Measurements from ENCODE around the gene GNB5.

GNB5 gene

GRCh38 chr15:52109559-52110451 is 81.4 kb downstream of the GNB5 start:
- ATAC-seq: no peak
- no peak for TF ChIP-seq ESRRG (CRISPR knock-in tag; IDR thresholded peaks at IDR 0.05)
- TF ChIP-seq BACH2 (CRISPR knock-in tag; IDR thresholded peaks at IDR 0.05; ENCODE audit: borderline replicate concordance): no peak
- no peak for TF ChIP-seq PPARA (CRISPR knock-in tag; IDR thresholded peaks at IDR 0.05; ENCODE audit: borderline replicate concordance)
- no peak for TF ChIP-seq POU6F1 (CRISPR knock-in tag; IDR thresholded peaks at IDR 0.05; ENCODE audit: borderline replicate concordance, low read depth)
- TF ChIP-seq CSDC2 (CRISPR knock-in tag; IDR thresholded peaks at IDR 0.05): no peak
- no peak for TF ChIP-seq PATZ1 (CRISPR knock-in tag; IDR thresholded peaks at IDR 0.05; ENCODE audit: borderline replicate concordance)
- TF ChIP-seq ZNF565 (CRISPR knock-in tag; conservative IDR thresholded peaks at IDR 0.05; ENCODE audit: low read depth): no peak
- no peak for TF ChIP-seq ZNF8 (CRISPR knock-in tag; IDR thresholded peaks at IDR 0.05)
- no peak for TF ChIP-seq OSR1 (CRISPR knock-in tag; IDR thresholded peaks at IDR 0.05)
- TF ChIP-seq ZC3H10 (CRISPR knock-in tag; IDR thresholded peaks at IDR 0.05): no peak

- TF ChIP-seq ESRRG (CRISPR knock-in tag; IDR thresholded peaks at IDR 0.05): no peak
- no peak for TF ChIP-seq RARB (CRISPR knock-in tag; IDR thresholded peaks at IDR 0.05)
- no peak for TF ChIP-seq CSDC2 (CRISPR knock-in tag; IDR thresholded peaks at IDR 0.05)
- no peak for TF ChIP-seq PATZ1 (CRISPR knock-in tag; IDR thresholded peaks at IDR 0.05; ENCODE audit: borderline replicate concordance)
- no peak for TF ChIP-seq ZNF565 (CRISPR knock-in tag; conservative IDR thresholded peaks at IDR 0.05; ENCODE audit: low read depth)
- no peak for TF ChIP-seq PPARA (CRISPR knock-in tag; IDR thresholded peaks at IDR 0.05; ENCODE audit: borderline replicate concordance)
- no peak for TF ChIP-seq TOX (CRISPR knock-in tag; IDR thresholded peaks at IDR 0.05; ENCODE audit: borderline replicate concordance)
- no peak for TF ChIP-seq CSRNP3 (CRISPR knock-in tag; IDR thresholded peaks at IDR 0.05)
- no peak for ATAC-seq
Measured at GRCh38 chr15:52107238-52107637, 84.0 kb downstream of the GNB5 start.

- TF ChIP-seq BACH2 (CRISPR knock-in tag; IDR thresholded peaks at IDR 0.05; ENCODE audit: borderline replicate concordance) (no peak), PPARA (CRISPR knock-in tag; IDR thresholded peaks at IDR 0.05; ENCODE audit: borderline replicate concordance) (no peak)
- ATAC-seq: no peak
Measured at GRCh38 chr15:52106641-52107040, 84.6 kb downstream of the GNB5 start.

- no peak for TF ChIP-seq ZFP3 (CRISPR knock-in tag; IDR thresholded peaks at IDR 0.05)
- TF ChIP-seq GLIS3 (CRISPR knock-in tag; IDR thresholded peaks at IDR 0.05): no peak
- no peak for TF ChIP-seq CSDC2 (CRISPR knock-in tag; IDR thresholded peaks at IDR 0.05)
- TF ChIP-seq TOX (CRISPR knock-in tag; IDR thresholded peaks at IDR 0.05; ENCODE audit: borderline replicate concordance): no peak
- TF ChIP-seq CSRNP3 (CRISPR knock-in tag; IDR thresholded peaks at IDR 0.05): no peak
- no peak for TF ChIP-seq PPARA (CRISPR knock-in tag; IDR thresholded peaks at IDR 0.05; ENCODE audit: borderline replicate concordance)
- no peak for TF ChIP-seq RARB (CRISPR knock-in tag; IDR thresholded peaks at IDR 0.05)
- no peak for ATAC-seq
Measured at GRCh38 chr15:52105846-52106245, 85.3 kb downstream of the GNB5 start.

Measured in SK-N-SH treated with all-trans-retinoic acid at 6 μM for 48 hours (cell line).